CD4-positive, alpha-beta T cell treated with Interleukin-1 beta for 1 hour (primary cell): ENCODE measurements around the gene TTC33.
"Not testable (repeated sequence)": the region's sequence is repeated elsewhere in the genome, so short reads cannot be mapped to it uniquely, and the experiment has no call there.

Source experiments
- DNase-seq, 2 donors: peaks; one replicate each; pipeline ENCODE4 v3.0.0-alpha.2; 2020 to 2022

Gene TTC33

GRCh38 chr5:40679148-40679912 is 76.4 kb downstream of the TTC33 start:
- peak; percentile 92 to 93 for DNase-seq

GRCh38 chr5:40678460-40679147 is 77.2 kb downstream of the TTC33 start:
- no peak for DNase-seq

GRCh38 chr5:40678026-40678425 is 77.7 kb downstream of the TTC33 start:
- DNase-seq, result peak in 1 of 2 donors; percentile 55

- no peak for DNase-seq
These were observed 78.3 kb downstream of the TTC33 start for GRCh38 chr5:40677456-40677855.

- no peak for DNase-seq
These were observed 79.0 kb downstream of the TTC33 start for GRCh38 chr5:40676613-40677343.

GRCh38 chr5:40675396-40676133 is 80.2 kb downstream of the TTC33 start:
- peak in 1 of 2 donors; percentile 59 for DNase-seq

GRCh38 chr5:40674661-40675235 is 81.0 kb downstream of the TTC33 start:
- DNase-seq, result no peak

GRCh38 chr5:40672425-40672824 is 83.3 kb downstream of the TTC33 start:
- no peak for DNase-seq

GRCh38 chr5:40669606-40670390 is 86.0 kb downstream of the TTC33 start:
- no peak for DNase-seq

GRCh38 chr5:40667161-40667663 is 88.5 kb downstream of the TTC33 start:
- DNase-seq, result no peak

GRCh38 chr5:40666657-40667056 is 89.1 kb downstream of the TTC33 start:
- no peak for DNase-seq

- no peak for DNase-seq
These were observed 90.0 kb downstream of the TTC33 start for GRCh38 chr5:40665635-40666298.

- DNase-seq, result no peak
These were observed 95.0 kb downstream of the TTC33 start for GRCh38 chr5:40660751-40661150.

- no peak for DNase-seq
These were observed 99.0 kb downstream of the TTC33 start for GRCh38 chr5:40656766-40657165.

- not testable (repeated sequence) for DNase-seq
These were observed 99.7 kb downstream of the TTC33 start for GRCh38 chr5:40656091-40656490.

- DNase-seq, result no peak
These were observed 100.6 kb downstream of the TTC33 start for GRCh38 chr5:40655138-40655537.

GRCh38 chr5:40654377-40654991 is 101.3 kb downstream of the TTC33 start:
- no peak for DNase-seq

GRCh38 chr5:40653221-40654022 is 102.3 kb downstream of the TTC33 start:
- peak; percentile 25 to 45 for DNase-seq

GRCh38 chr5:40652441-40653220 is 103.1 kb downstream of the TTC33 start:
- peak; percentile 39 for DNase-seq
